Hematopoietic multipotent progenitor cell treated with erythropoietin and hydrocortisone succinate and interleukin-3 and kit ligand, for 15 days (in vitro differentiated cells): Measurements from ENCODE around the gene VMO1.
"Not testable (repeated sequence)": the region's sequence is repeated elsewhere in the genome, so short reads cannot be mapped to it uniquely, and the experiment has no call there.

Source experiments
- DNase-seq: peaks from one replicate; pipeline ENCODE4 v3.0.0-alpha.2; 2015; ENCODE audit warnings: low spot score

VMO1 gene, protein sequence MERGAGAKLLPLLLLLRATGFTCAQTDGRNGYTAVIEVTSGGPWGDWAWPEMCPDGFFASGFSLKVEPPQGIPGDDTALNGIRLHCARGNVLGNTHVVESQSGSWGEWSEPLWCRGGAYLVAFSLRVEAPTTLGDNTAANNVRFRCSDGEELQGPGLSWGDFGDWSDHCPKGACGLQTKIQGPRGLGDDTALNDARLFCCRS

DNA sequence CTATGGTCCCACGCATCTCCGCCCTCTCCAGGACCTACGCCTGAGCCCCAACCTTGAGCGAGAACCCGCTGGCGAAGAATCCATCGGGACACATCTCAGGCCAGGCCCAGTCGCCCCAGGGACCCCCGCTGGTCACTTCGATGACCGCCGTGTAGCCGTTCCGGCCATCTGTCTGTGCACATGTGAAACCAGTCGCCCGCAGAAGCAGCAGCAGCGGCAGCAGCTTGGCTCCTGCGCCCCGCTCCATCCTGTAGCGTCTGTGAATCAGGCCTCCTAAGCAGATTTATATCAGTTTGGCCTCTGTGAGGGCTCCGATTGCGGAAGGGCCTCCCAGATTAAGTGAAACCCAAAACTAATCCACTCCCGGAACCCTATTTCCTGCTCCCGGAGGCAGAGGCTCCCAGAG lies at the start of gene VMO1:
VMO1 (minus strand) TSS at position 259 of the 406 bp plus-strand sequence; CDS start at position 247, 12 bp downstream.
- DNase-seq = no peak

GRCh38 chr17:4834681-4835020 lies 48.5 kb upstream of the VMO1 start:
- DNase-seq = no peak

- DNase-seq = no peak
Measured at GRCh38 chr17:4833941-4834680, 47.9 kb upstream of the VMO1 start.

- DNase-seq = peak; percentile 93
Measured at GRCh38 chr17:4833178-4833940, 47.2 kb upstream of the VMO1 start, which contains the start of gene MINK1. Gene MINK1 (plus strand): TSS chr17:4833340. CDS start chr17:4833584, 244 bp downstream.

GRCh38 chr17:4832829-4833177 lies 46.6 kb upstream of the VMO1 start:
- DNase-seq = not testable (repeated sequence)

DNA sequence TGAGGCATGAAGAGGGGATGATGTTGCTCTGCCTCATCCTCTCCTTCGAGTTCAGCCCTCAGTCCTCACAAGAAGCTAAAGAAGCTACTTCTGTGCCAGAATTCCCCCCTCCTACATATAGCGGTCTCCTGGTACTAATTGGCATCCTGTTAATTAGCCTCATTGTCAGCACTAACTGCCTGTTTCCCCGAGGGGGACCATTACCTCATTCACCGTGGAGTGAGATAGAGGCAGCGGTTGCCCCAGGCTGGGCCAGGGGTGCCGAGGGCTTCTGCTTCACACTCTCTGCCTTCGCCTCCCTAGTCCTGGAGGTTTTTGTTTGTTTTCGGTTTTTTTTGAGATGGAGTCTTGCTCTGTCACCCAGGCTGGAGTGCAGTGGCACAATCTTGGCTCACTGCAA lies 41.2 kb upstream of the VMO1 start:
- no peak for DNase-seq

DNA sequence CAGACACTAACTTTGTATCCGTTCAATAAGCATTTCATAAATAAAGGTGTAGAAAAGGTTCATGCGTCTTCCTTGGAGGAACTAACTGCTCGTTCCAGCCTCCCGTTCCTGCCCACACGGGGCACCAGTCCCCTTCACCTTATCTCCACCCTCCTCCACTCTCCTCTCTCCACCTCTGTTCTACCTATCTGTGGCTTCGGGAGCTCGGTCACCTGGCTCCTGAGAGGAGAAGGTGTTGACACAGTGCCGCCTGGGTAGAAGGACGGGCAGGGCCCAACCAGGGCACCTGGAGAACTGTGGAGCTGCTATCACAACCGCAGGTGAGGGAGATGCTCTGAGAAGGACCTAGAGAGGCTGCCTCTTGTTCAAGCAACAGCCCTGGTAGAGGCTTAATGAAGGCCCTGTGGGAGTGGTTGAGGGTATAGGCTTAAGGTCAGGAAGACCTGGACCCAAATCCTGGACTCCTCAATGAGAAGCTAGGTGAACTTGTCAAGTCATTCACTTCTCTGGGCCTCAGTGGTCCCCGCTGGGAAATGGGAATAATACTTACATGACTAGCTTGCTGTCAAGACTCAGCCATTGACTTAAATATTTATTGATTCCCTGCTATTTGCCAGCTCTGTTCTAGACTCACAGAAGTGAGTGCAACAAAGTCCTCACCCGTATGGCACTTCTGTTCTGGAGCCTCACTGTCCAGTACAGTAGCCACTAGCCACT lies 37.4 kb upstream of the VMO1 start:
- no peak for DNase-seq

GRCh38 chr17:4822835-4823234 lies 36.7 kb upstream of the VMO1 start:
- no peak for DNase-seq

DNA sequence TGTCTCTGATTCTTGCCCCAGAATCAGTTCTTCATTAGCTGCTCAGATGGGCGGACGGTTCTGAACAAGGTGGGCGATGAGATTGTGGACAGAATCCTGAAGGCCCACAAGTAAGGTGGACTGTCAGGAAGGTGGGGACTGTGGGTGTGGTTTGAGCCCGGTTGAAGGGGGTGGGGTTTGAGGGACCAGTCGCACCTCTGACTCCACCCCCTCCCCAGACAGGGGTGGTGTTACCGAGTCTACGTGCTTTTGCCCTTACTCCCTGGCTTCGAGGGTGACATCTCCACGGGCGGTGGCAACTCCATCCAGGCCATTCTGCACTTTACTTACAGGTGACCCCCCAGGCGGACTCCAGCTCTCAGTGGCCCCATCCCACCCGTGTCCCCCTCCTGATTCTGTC lies 32.1 kb upstream of the VMO1 start:
- no peak for DNase-seq

DNA sequence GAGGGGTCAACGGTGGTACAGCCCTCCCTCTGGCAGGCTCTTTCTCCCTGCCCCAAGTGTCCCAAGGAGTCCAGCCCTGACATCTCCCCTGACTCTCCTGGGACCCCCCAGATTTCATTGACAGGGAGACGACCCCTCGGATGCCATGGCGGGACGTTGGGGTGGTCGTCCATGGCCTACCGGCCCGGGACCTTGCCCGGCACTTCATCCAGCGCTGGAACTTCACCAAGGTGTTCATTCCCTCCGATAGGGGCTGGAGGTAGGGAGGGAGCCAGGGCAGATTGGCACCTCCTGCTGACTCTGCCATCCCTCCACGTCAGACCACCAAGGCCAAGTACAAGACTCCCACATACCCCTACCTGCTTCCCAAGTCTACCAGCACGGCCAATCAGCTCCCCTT lies 30.7 kb upstream of the VMO1 start:
- DNase-seq = no peak

- DNase-seq = no peak
Measured at GRCh38 chr17:4815043-4815675, 29.0 kb upstream of the VMO1 start.

DNA sequence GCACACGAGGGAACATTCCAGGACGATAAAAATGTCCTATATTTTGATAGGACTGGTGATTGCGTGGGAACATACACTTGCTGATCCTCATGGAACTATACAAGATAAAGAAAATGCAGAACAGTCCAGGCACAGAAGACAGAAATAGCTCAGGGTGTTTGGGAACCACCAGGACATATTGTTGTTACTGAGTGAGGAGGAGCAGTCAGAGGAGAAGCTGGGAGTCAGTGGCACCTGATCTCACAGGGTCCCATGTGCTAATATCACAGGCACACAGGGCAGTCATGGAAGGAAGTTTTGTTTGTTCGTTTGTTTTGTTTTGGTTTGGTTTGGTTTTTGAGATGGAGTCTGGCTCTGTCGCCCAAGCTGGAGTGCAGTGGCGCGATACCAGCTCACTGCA lies 26.5 kb upstream of the VMO1 start:
- DNase-seq = no peak

DNA sequence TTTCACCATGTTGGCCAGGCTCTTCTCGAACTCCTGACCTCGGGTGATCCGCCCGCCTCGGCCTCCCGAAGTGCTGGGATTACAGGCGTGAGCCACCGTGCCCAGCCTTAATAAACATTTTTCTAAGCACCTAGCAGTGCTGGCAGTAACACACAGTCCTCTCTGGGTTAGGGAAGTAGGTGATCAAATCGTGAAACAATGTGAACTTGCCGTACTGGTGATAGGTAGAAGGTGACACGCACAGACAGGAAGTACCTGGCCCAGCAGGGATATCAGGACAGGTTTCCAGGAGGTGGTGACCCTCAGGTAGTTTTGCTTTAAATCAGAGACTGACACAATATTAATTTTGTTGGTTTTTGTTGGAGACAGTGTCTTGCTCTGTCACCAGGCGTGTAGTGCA lies 25.3 kb upstream of the VMO1 start:
- no peak for DNase-seq

- DNase-seq = peak; percentile 27
Measured at GRCh38 chr17:4810696-4811290, 24.6 kb upstream of the VMO1 start.

DNA sequence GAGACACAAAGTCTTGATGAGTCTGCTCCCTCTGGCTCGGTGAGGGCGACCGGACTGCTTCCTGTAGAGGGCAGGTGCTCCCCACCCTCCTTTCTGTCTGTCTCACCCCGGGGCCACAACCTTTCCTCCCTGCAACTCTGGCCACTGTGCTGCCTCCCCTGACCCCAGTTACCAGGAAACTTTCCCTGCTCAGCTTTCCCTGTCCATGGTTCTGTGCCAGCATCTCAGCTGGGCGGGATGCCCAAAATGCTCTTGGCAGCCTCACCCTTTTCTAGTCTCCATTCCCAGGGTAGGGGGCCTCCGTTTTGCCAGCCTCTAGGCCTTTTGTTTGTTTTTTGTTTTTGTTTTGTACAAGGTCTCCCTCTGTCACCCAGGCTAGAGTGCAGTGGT lies 22.2 kb upstream of the VMO1 start:
- no peak for DNase-seq

GRCh38 chr17:4807605-4808377 lies 21.6 kb upstream of the VMO1 start:
- DNase-seq = no peak

- DNase-seq = peak; percentile 69
Measured at GRCh38 chr17:4806777-4807604, 20.8 kb upstream of the VMO1 start, which contains the start of gene PLD2. Gene PLD2 (plus strand): TSS chr17:4807152. CDS start chr17:4807773, 621 bp downstream.

DNA sequence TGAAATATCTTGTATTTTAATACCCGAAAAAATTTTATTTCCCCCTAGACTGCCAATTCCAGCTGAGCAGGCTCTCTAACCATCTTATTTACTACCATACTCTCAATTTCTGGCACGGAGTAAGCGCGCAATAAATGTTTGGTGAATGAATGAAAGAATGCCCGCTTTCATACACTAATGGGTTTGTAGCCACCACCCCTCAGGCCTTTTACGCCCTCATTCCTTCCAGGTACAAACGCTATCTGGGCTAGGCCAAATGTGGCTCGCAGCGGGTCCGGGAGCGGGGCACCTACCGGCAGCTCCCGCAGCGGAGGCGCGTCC lies 20.3 kb upstream of the VMO1 start:
- no peak for DNase-seq

DNA sequence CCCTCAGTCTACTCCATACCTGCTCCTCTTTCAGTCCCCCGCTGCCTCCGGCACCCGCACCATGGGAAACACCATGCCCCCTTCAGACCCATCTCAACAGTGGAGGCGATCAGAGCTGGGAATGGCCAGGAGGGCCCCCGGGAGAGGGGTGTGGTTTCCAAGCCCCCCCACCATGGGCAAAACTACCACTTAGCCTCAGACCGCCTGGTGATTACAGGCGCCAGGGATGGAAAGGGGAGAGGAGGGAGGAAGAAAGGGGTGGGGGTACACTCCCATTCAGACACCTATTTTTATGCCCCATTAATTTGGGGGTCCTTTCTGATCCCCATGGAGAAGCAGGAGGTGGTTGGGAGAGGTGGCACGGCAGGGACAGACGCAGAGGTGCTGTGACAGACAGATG lies 16.1 kb upstream of the VMO1 start, which contains the start of gene C17orf114:
C17orf114 (minus strand) TSS at position 101 of the 400 bp plus-strand sequence.
- DNase-seq = no peak
